Mucosa of descending colon (tissue), 3 donors: Measurements from ENCODE around the gene ACAD11. TPM values are rescaled to one million over a fixed set of nuclear protein-coding genes. Genes with fewer than 3 reads are reported as not detected.
"Not testable (repeated sequence)": the region's sequence is repeated elsewhere in the genome, so short reads cannot be mapped to it uniquely, and the experiment has no call there.

ENCODE experiments used
- ATAC-seq: fragments of 200-7000 bp; cut with Tn5 transposase; one replicate; pipeline ENCODE4 v1.9.1; 2020; ENCODE audit warnings: mild to moderate bottlenecking, moderate library complexity
- DNase-seq, 3 donors: peaks; one replicate each; pipeline ENCODE4 v3.0.0-alpha.2; 2020
- H3K36me3 ChIP-seq: fragments of 200-600 bp; one replicate; pipeline ENCODE4 v1.8.0; 2021; ENCODE audit warnings: low read depth, mild to moderate bottlenecking
- H3K4me1 ChIP-seq: fragments of 200-600 bp; one replicate; pipeline ENCODE4 v1.8.0; 2021; ENCODE audit warnings: low read depth, mild to moderate bottlenecking
- H3K4me3 ChIP-seq: fragments of 200-600 bp; one replicate; pipeline ENCODE4 v1.8.0; 2021; ENCODE audit warnings: mild to moderate bottlenecking
- H3K9me3 ChIP-seq: fragments of 200-600 bp; one replicate; pipeline ENCODE4 v1.8.0; 2021; ENCODE audit warnings: mild to moderate bottlenecking
- intact Hi-C, 2 donors: fragments of 100-400 bp; cut with DNase I in 1 of 2; cut with micrococcal nuclease in 1 of 2; formaldehyde crosslinking; loops; one replicate each; pipeline versions ENCODE4 v1.11.0 to v1.11.1; 2022; cut with DNase I, micrococcal nuclease
- total RNA-seq, 3 donors: library from RNA; stranded (reverse); fragmentation: NEBNext Ultra II Directional in 2 of 3; extraction: Animal tissue kit (Norgen Biotek cat#: 25700) in 2 of 3; gene quantifications; one replicate each; pipeline versions ENCODE4 v1.2.1 to v1.2.4, GENCODE V29; 2021 to 2023
- TF ChIP-seq, protein P1 (sequence below): fragments of 200-600 bp; IDR thresholded peaks from one replicate; pipeline ENCODE4 v1.8.0; 2022; ENCODE audit warnings: antibody characterized with exemption, mild to moderate bottlenecking
- donor health status: DM: no; HTN: no; CAD: no; lungs with moderate emphysema.
- donor health status: DM: no; HTN: no; CAD: no.
- donor health status: DM: no; HTN: yes; CAD: no.

The ACAD11 gene
- total RNA-seq, 3 donors from 2014 or later, result 7.2 to 19.8 (median 7.4) TPM

DNA sequence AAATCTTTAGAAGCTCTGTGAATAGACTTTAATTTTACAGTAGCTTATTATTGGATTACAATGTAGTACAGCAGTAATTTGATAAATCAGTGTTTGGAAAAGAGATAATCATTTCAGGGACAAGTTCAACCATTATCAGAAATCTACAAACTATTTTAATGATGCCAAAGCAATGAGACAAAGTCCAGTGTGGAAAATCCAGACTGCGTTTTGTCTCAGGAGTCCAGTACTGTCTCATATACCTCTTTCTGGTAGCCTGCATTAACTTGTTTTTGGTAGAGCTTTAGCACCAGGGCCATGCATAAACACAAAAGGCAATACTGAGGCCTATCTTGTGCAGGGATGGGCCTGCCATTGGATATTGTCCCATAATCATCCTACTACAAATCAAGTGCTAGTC lies 42.8 kb downstream of the ACAD11 start:
- Histone ChIP-seq H3K36me3 (no peaks in the 10 kb centered on the region), H3K4me1 (no peaks in the 10 kb centered on the region), H3K9me3 (no peaks in the 10 kb centered on the region), H3K4me3 (no peak overlapping the region)
- TF ChIP-seq, protein P1, sequence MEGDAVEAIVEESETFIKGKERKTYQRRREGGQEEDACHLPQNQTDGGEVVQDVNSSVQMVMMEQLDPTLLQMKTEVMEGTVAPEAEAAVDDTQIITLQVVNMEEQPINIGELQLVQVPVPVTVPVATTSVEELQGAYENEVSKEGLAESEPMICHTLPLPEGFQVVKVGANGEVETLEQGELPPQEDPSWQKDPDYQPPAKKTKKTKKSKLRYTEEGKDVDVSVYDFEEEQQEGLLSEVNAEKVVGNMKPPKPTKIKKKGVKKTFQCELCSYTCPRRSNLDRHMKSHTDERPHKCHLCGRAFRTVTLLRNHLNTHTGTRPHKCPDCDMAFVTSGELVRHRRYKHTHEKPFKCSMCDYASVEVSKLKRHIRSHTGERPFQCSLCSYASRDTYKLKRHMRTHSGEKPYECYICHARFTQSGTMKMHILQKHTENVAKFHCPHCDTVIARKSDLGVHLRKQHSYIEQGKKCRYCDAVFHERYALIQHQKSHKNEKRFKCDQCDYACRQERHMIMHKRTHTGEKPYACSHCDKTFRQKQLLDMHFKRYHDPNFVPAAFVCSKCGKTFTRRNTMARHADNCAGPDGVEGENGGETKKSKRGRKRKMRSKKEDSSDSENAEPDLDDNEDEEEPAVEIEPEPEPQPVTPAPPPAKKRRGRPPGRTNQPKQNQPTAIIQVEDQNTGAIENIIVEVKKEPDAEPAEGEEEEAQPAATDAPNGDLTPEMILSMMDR, result no peak
- no peak for DNase-seq
- no peak for ATAC-seq
- intact Hi-C loops, result no loop called here

DNA sequence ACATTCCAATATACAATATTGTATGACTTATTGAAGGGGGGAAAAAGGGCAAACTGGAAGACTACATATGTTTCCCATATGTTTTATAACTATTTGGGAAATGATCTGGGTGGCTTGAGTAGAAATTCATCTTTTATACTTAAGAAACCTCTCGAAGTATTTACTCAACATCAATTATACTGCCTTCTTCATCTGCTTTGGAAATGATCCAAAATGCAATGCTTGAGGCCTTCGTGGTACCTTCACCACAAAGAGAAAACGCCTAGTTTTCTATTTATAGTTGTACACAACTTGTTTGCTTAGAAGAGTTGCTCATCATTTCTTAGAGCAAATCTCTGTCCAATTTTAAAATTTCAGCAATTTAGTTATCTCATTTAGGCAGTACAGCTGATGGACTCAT lies 43.7 kb downstream of the ACAD11 start:
- Histone ChIP-seq H3K4me1 (no peaks in the 10 kb centered on the region), H3K4me3 (no peak overlapping the region), H3K36me3 (no peaks in the 10 kb centered on the region), H3K9me3 (no peaks in the 10 kb centered on the region)
- ATAC-seq (no peak), DNase-seq (no peak)
- TF ChIP-seq, protein P1, result no peak
- intact Hi-C loops, result no loop called here

DNA sequence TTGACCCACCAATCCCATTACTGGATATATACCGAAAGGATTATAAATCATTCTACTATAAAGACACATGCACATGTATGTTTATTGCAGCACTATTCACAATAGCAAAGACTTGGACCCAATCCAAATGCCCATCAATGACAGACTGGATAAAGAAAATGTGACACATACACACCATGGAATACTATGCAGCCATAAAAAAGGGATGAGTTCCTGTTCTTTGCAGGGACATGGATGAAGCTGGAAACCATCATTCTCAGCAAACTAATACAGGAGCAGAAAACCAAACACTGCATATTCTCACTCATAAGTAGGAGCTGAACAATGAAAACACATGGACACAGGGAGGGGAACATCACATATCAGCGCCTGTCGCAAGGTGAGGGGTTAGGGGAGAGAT lies 44.3 kb downstream of the ACAD11 start:
- ATAC-seq, H3K4me3 ChIP-seq, DNase-seq, H3K4me1 ChIP-seq, H3K9me3 ChIP-seq, intact Hi-C loops, H3K36me3 ChIP-seq: not testable (repeated sequence)

DNA sequence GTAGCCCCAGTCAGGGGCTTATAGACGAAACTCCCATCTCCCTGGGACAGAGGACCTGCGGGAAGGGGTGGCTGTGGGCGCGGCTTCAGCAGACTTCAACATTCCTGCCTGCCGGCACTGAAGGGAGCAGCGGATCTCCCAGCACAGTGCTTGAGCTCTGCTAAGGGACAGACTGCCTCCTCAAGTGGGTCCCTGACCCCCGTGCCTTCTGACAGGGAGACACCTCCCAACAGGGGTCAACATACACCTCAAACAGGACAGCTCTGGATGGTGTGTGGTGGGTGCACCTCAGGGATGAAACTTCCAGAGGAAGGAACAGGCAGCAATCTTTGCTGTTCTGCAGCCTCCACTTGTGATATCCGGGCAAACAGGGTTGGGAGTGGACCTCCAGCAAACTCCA lies 53.0 kb downstream of the ACAD11 start:
- ATAC-seq, DNase-seq, intact Hi-C loops, H3K36me3 ChIP-seq, H3K9me3 ChIP-seq, H3K4me1 ChIP-seq, H3K4me3 ChIP-seq: not testable (repeated sequence)

DNA sequence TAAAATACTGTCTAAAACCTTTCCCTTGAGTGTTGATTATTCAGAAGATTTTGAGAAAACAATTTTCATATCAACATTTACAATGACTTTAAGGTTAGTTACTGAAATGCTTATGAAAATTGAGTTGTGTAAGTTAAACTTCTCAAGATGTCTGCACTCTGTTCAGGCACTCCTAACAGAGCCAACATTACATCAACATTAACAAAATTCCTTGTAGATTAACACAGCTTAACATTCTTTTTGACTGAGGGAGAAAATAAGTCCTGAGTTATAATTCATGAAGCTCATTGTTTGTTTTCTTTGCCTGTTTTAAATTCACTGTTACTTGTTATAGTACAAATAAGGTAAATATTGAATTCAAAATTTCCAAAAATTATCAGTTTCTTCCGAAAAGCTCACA lies 53.5 kb downstream of the ACAD11 start:
- intact Hi-C loops, result no loop called here
- TF ChIP-seq, protein P1, result no peak
- Histone ChIP-seq H3K4me1 (no peaks in the 10 kb centered on the region), H3K36me3 (no peaks in the 10 kb centered on the region), H3K4me3 (no peak overlapping the region), H3K9me3 (no peaks in the 10 kb centered on the region)
- ATAC-seq, result no peak
- no peak for DNase-seq

DNA sequence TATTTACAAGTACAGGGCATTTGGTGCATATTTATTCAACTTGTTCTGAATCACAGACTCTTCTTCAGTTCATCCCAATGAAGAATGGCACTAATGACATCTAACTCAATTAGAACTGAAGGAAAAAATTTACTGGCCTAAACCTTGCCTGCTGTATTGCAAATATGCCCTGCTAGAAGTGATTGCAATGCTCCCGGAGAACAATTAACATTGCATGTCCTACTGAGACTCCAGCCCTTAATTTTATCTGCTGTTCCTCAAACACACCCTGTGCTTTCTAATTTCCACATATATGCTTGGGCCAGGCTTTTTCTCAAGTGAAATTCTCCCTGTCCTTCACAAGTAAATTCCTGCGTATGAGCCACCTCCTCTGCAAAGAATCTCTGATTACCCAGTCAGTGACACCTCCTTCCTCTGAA lies 54.2 kb downstream of the ACAD11 start:
- Histone ChIP-seq H3K36me3 (no peaks in the 10 kb centered on the region), H3K9me3 (no peaks in the 10 kb centered on the region), H3K4me3 (no peak overlapping the region), H3K4me1 (no peaks in the 10 kb centered on the region)
- intact Hi-C loops, result no loop called here
- ATAC-seq (no peak), DNase-seq (no peak)
- TF ChIP-seq, protein P1, result no peak

DNA sequence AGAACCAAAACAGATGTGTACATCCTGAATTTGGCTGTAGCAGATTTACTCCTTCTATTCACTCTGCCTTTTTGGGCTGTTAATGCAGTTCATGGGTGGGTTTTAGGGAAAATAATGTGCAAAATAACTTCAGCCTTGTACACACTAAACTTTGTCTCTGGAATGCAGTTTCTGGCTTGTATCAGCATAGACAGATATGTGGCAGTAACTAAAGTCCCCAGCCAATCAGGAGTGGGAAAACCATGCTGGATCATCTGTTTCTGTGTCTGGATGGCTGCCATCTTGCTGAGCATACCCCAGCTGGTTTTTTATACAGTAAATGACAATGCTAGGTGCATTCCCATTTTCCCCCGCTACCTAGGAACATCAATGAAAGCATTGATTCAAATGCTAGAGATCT lies 59.0 kb downstream of the ACAD11 start:
- H3K4me1 ChIP-seq, H3K36me3 ChIP-seq, H3K9me3 ChIP-seq, ATAC-seq, intact Hi-C loops, DNase-seq, H3K4me3 ChIP-seq: not testable (repeated sequence)
